T-cell (primary cell): Measurements from ENCODE around the gene OLIG1. TPM values are rescaled to one million over a fixed set of nuclear protein-coding genes. Genes with fewer than 3 reads are reported as not detected.

Experiments
- ATAC-seq, 4 experiments: fragments of 200-7000 bp in 3 of 4; fragments of 150-1000 bp in 1 of 4; cut with Tn5 transposase; replicated peaks in 1 of 4; 1 replicate in 3 of 4; 2 replicates in 1 of 4; pipeline ENCODE4 v1.10.0; 2021; ENCODE audit warnings: moderate library complexity in 3 of 4, mild to moderate bottlenecking in 2 of 4, moderate number of reproducible peaks in 1 of 4
- CTCF ChIA-PET, 2 donors: fragments of 300-600 bp; sonication (Branson Sonifier 250); formaldehyde crosslinking; loops; one replicate each; lab custom pipeline; 2022; ENCODE audit warnings: antibody characterized with exemption in 2 of 2; lab: Charles Lee
- POLR2A ChIA-PET, 2 donors: fragments of 300-600 bp; sonication (Branson Sonifier 250); formaldehyde crosslinking; loops; one replicate each; lab custom pipeline; 2022; ENCODE audit warnings: antibody characterized with exemption in 2 of 2; lab: Charles Lee
- DNase-seq, 35 experiments: peaks; one replicate each; pipeline versions ENCODE4 v3.0.0 to v3.0.0-alpha.2; 2013 to 2023
- H3K27ac ChIP-seq: one replicate; pipeline ENCODE4 v1.5.1; 2013; ENCODE audit warnings: low read length
- H3K27me3 ChIP-seq, 2 experiments: replicated peaks in 1 of 2; 1 replicate in 1 of 2; 2 replicates in 1 of 2; pipeline versions ENCODE4 v1.6.1 to v1.7.0; 2013; ENCODE audit warnings: low read length in 1 of 2, mixed read lengths in 1 of 2; ENCODE audit not compliant: control insufficient read depth in 2 of 2, insufficient read depth in 2 of 2; ENCODE audit errors: extremely low read depth in 1 of 2
- H3K36me3 ChIP-seq, 2 donors: 1 replicate in 1 of 2; 2 replicates in 1 of 2; pipeline versions ENCODE4 v1.6.1 to v1.7.0; 2013; ENCODE audit warnings: low read length in 1 of 2; ENCODE audit not compliant: control insufficient read depth in 2 of 2, insufficient read depth in 1 of 2; ENCODE audit errors: extremely low read depth in 1 of 2
- H3K4me1 ChIP-seq, 2 experiments: 1 replicate in 1 of 2; 2 replicates in 1 of 2; pipeline versions ENCODE4 v1.6.1 to v1.7.0; 2013; ENCODE audit warnings: low read length in 2 of 2, mixed read lengths in 1 of 2; ENCODE audit not compliant: insufficient read depth in 2 of 2, control insufficient read depth in 1 of 2; ENCODE audit errors: extremely low read depth in 1 of 2
- H3K4me3 ChIP-seq, 2 donors: 1 replicate in 1 of 2; 2 replicates in 1 of 2; pipeline versions ENCODE4 v1.5.1 to v1.7.0; 2013; ENCODE audit warnings: mild to moderate bottlenecking in 2 of 2, low read length in 1 of 2, moderate library complexity in 1 of 2; ENCODE audit not compliant: control insufficient read depth in 1 of 2; ENCODE audit errors: extremely low read depth in 1 of 2
- H3K9me3 ChIP-seq: 2 replicates; pipeline ENCODE4 v1.7.0; 2013
- H3K27ac Mint-ChIP-seq, 2 donors: one replicate each; pipeline ENCODE4 v1.8.0; 2020 to 2021; ENCODE audit warnings: mild to moderate bottlenecking in 2 of 2, mixed read lengths in 2 of 2
- H3K27me3 Mint-ChIP-seq, 2 donors: one replicate each; pipeline ENCODE4 v1.8.0; 2021 to 2022; ENCODE audit warnings: mixed read lengths in 2 of 2
- H3K36me3 Mint-ChIP-seq: one replicate; pipeline ENCODE4 v1.8.0; 2021; ENCODE audit warnings: mixed read lengths
- H3K4me1 Mint-ChIP-seq, 3 donors: one replicate each; pipeline ENCODE4 v1.8.0; 2020 to 2022; ENCODE audit warnings: mixed read lengths in 3 of 3, mild to moderate bottlenecking in 1 of 3
- H3K4me3 Mint-ChIP-seq, 3 donors: one replicate each; pipeline ENCODE4 v1.8.0; 2020 to 2022; ENCODE audit warnings: mild to moderate bottlenecking in 3 of 3, mixed read lengths in 3 of 3, moderate library complexity in 3 of 3
- H3K9me3 Mint-ChIP-seq, 3 donors: one replicate each; pipeline ENCODE4 v1.8.0; 2020 to 2022; ENCODE audit warnings: mixed read lengths in 3 of 3
- WGBS: methylation state at CpG from one replicate; pipeline ENCODE4 v1.1.5; 2013; ENCODE audit warnings: missing lambda C conversion rate; ENCODE audit not compliant: insufficient coverage; 5-methylcytosine and 5-hydroxymethylcytosine counted together
- total RNA-seq, 35 experiments: library from RNA in 6 of 35; stranded (reverse) in 6 of 35; fragments of 120-200 nt in 1 of 35; gene quantifications; one replicate each; pipeline versions ENCODE4 v1.2.1 to v1.2.4 and lab custom pipeline; 2013 to 2026

Gene OLIG1
- total RNA-seq, 5 donors from 2014 or later (not counting 1 experiment from before 2014, with no cell fraction given) = not detected

DNA sequence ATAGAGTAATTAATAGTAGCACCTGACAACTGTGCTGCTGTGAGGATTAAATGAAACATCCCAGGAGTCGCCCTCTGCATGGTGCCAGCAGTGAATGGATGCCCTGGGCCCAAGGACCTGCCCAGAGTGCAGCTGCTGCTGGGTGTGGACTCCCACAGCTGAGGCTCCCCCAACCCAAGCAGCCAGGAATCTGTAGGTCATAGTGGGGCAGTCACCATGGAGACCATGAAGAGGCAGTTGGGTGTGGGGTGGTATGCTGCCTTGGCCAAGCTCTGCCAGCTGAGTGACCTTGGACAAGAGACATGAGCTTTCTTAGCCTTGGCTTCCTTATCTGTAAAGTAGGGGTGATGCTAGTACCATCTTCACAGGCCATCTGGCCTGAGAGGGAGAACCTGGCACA lies 34.8 kb upstream of the OLIG1 start:
- Mint-ChIP-seq H3K27me3 (peaks cover 25 to 44% of the 10 kb centered on the region in 2 donors), H3K4me3 (no peak overlapping the region), H3K4me1 (peaks cover 7 to 10% (median 9%) of the 10 kb centered on the region in 3 donors), H3K27ac (no peak overlapping the region), H3K9me3 (no peaks in the 10 kb centered on the region), H3K36me3 (no peaks in the 10 kb centered on the region)
- Histone ChIP-seq H3K9me3 (no peaks in the 10 kb centered on the region), H3K27me3 (peaks cover 6 to 47% of the 10 kb centered on the region in 2 experiments), H3K36me3 (no peaks in the 10 kb centered on the region), H3K4me3 (no peak overlapping the region), H3K4me1 (peaks cover 0 to 11% of the 10 kb centered on the region in 2 experiments), H3K27ac (no peak overlapping the region)
- DNase-seq (no peak), ATAC-seq (no peak)
- POLR2A ChIA-PET = no interaction called here
- WGBS = 100% methylated on average over 1 of the region's 1 CpG
- CTCF ChIA-PET = no interaction called here

DNA sequence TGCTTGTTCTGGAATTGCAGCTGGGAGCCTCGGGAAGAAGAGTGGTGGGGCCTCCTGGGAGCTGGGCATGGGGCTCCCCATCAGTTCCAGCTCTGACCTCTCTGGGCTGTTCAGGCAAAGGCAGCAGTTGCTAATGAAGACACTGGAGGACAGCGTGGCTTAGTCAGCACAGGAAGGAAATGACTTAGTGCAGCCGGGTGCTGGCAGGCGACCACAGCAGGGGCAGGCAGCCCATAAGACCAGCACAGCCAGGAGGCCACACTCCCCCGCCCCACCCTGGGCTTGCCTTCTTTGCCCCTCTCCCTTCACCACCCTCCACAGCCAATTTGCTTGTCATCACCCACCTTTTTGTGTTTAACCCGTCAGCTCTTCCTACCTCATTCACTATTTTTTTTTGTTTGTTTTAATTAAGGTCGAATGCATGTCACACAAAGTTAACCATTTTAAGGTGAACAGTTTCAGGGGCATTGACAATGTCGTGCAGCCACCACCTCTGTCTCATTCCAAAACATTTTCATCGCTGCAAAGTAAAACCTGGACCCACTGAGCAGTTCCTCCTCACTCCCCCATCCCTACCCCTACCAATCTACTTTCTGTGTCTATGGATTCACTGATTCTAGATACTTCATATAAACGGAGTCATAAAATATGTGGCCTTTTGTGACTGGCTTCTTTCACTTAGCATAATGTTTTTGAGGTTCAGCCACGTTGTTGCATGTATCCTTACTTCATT lies 33.3 kb upstream of the OLIG1 start:
- 16% methylated on average over 5 of the region's 11 CpGs for WGBS
- H3K9me3 Mint-ChIP-seq = peaks cover 0 to 5% (median 0%) of the 10 kb centered on the region in 3 donors
- peaks cover 25 to 40% of the 10 kb centered on the region in 2 donors for H3K27me3 Mint-ChIP-seq
- H3K27ac Mint-ChIP-seq = peak overlapping the region in 1 of 2 donors; percentile 40
- H3K27me3 ChIP-seq = peaks cover 4 to 36% of the 10 kb centered on the region in 2 experiments
- ATAC-seq (peak in 3 of 4 experiments; percentile 52 to 86 (median 73)), DNase-seq (peak in 9 of 35 experiments; percentile 9 to 37 (median 22))
- H3K4me3 ChIP-seq = no peak overlapping the region
- H3K27ac ChIP-seq = no peak overlapping the region
- H3K9me3 ChIP-seq = no peaks in the 10 kb centered on the region
- no peaks in the 10 kb centered on the region for H3K36me3 ChIP-seq
- CTCF ChIA-PET = no interaction called here
- H3K36me3 Mint-ChIP-seq = no peaks in the 10 kb centered on the region
- POLR2A ChIA-PET = no interaction called here
- peaks cover 7 to 10% (median 9%) of the 10 kb centered on the region in 3 donors for H3K4me1 Mint-ChIP-seq
- no peak overlapping the region for H3K4me3 Mint-ChIP-seq
- peaks cover 0 to 11% of the 10 kb centered on the region in 2 experiments for H3K4me1 ChIP-seq

DNA sequence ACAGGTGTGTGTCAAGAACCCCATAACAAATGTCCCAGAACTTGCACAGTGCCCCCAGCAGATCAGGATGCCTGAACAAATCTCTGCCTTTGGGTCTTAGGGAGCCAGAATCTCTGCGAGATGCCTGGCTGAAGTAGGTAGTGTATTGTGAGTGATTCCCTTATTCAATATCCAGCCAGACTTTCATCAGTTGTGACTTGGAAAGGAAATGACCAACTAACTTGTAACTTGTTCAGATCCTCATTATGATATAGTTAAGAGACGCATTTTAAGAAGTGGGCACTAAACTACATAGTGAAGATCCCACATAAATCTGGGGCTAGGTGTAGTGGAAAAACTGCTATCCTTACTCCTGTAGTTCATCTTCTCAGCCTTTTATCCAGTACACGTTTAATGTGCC lies 32.4 kb upstream of the OLIG1 start:
- H3K4me1 Mint-ChIP-seq = peaks cover 7 to 10% (median 9%) of the 10 kb centered on the region in 3 donors
- H3K4me3 ChIP-seq = no peak overlapping the region
- H3K4me3 Mint-ChIP-seq = no peak overlapping the region
- no peak overlapping the region for H3K27ac ChIP-seq
- no CpG with 5 or more reads among the region's 3 CpGs for WGBS
- peaks cover 24 to 33% of the 10 kb centered on the region in 2 donors for H3K27me3 Mint-ChIP-seq
- POLR2A ChIA-PET = no interaction called here
- H3K27ac Mint-ChIP-seq = no peak overlapping the region
- DNase-seq (no peak), ATAC-seq (no peak)
- H3K36me3 Mint-ChIP-seq = no peaks in the 10 kb centered on the region
- CTCF ChIA-PET = interaction anchor here in 1 of 2 donors (0.8 kb wide), 1 partner anchor 467 kb away, joined by 3 read pairs; no protein-coding TSS in a partner anchor
- H3K9me3 Mint-ChIP-seq = peaks cover 0 to 5% (median 0%) of the 10 kb centered on the region in 3 donors
- H3K36me3 ChIP-seq = no peaks in the 10 kb centered on the region
- peaks cover 0 to 32% of the 10 kb centered on the region in 2 experiments for H3K27me3 ChIP-seq
- H3K9me3 ChIP-seq = no peaks in the 10 kb centered on the region
- H3K4me1 ChIP-seq = peaks cover 0 to 11% of the 10 kb centered on the region in 2 experiments

DNA sequence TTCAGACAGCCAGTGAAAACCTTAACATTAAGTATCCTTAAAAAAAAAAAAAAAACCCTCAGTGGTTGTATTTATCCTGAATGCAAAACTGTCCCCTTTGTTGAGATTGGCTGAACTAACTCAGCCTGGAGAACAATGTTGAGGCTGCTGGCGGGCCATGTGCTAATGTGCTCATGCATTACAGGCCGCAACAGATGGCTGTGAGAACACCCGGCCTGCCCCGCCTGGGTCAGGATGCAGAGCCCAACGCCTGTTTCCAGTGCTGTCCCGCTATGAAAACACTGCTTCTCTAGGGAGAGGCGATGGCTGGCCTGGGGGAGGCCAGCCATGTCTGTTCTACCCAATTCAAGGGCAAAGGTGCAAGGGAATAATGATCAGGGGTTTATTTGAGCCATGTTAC lies 30.4 kb upstream of the OLIG1 start:
- Mint-ChIP-seq H3K27ac (no peak overlapping the region), H3K9me3 (peaks cover 0 to 5% (median 0%) of the 10 kb centered on the region in 3 donors), H3K4me3 (no peak overlapping the region), H3K4me1 (peaks cover 7 to 10% (median 9%) of the 10 kb centered on the region in 3 donors), H3K36me3 (no peaks in the 10 kb centered on the region), H3K27me3 (peaks cover 31 to 33% of the 10 kb centered on the region in 2 donors)
- ATAC-seq (no peak), DNase-seq (no peak)
- Histone ChIP-seq H3K4me3 (no peak overlapping the region), H3K4me1 (peaks cover 0 to 11% of the 10 kb centered on the region in 2 experiments), H3K9me3 (no peaks in the 10 kb centered on the region), H3K27me3 (peaks cover 0 to 14% of the 10 kb centered on the region in 2 experiments), H3K36me3 (no peaks in the 10 kb centered on the region), H3K27ac (no peak overlapping the region)
- CTCF ChIA-PET = no interaction called here
- WGBS = 97% methylated on average over 7 of the region's 7 CpGs
- POLR2A ChIA-PET = no interaction called here

DNA sequence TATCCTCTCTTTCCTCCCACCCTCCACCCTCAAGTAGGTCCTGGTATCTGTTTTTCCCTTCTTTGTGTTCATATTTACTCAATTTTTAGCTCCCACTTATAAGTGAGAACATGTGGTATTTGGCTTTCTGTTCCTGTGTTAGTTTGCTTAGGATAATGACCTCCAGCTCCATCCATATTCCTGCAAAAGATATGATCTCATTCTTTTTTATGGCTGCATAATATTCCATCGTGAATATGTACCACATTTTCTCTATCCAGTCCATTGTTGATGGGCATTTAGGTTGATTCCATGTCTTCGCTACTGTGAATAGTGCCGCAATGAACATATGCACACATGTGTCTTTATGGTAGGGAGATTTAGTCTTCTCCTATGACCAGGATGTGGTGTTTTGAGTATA lies 29.7 kb upstream of the OLIG1 start:
- ChIA-PET CTCF (no interaction called here), POLR2A (no interaction called here)
- H3K27me3 Mint-ChIP-seq = peaks cover 30 to 33% of the 10 kb centered on the region in 2 donors
- H3K27me3 ChIP-seq = peaks cover 0 to 11% of the 10 kb centered on the region in 2 experiments
- no peaks in the 10 kb centered on the region for H3K36me3 ChIP-seq
- H3K9me3 Mint-ChIP-seq = peaks cover 0 to 5% (median 0%) of the 10 kb centered on the region in 3 donors
- no peak overlapping the region for H3K27ac Mint-ChIP-seq
- no peaks in the 10 kb centered on the region for H3K36me3 Mint-ChIP-seq
- H3K4me1 ChIP-seq = peaks cover 0 to 11% of the 10 kb centered on the region in 2 experiments
- H3K4me1 Mint-ChIP-seq = peaks cover 7 to 10% (median 9%) of the 10 kb centered on the region in 3 donors
- H3K4me3 Mint-ChIP-seq = no peak overlapping the region
- no peak overlapping the region for H3K27ac ChIP-seq
- no CpG with 5 or more reads among the region's 3 CpGs for WGBS
- ATAC-seq (no peak), DNase-seq (no peak)
- H3K4me3 ChIP-seq = no peak overlapping the region
- H3K9me3 ChIP-seq = no peaks in the 10 kb centered on the region

DNA sequence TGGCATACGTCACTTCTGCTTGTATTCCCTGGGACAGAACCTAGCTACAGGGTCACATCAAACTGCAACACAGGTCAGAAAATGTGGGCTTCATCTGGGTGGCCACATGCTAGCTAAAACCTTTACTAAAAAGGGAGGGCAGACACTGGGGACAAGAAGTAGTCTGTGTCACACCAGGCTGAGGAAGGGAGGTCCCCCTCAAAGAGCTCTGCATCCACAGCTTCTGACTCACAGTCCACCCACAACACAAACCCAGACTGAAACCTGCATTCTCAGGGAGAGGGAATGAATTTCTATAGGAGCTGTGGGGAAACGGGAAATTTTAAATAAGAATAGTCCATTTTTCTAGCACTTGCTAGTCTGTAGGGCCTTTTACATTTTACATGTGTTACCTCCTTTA lies 28.0 kb upstream of the OLIG1 start:
- no CpG with 5 or more reads among the region's 2 CpGs for WGBS
- no peak overlapping the region for H3K4me3 ChIP-seq
- no peaks in the 10 kb centered on the region for H3K9me3 ChIP-seq
- Mint-ChIP-seq H3K4me1 (peaks cover 0 to 2% (median 0%) of the 10 kb centered on the region in 3 donors), H3K36me3 (no peaks in the 10 kb centered on the region), H3K4me3 (no peak overlapping the region), H3K27ac (no peak overlapping the region), H3K27me3 (peaks cover 34 to 44% of the 10 kb centered on the region in 2 donors), H3K9me3 (peaks cover 0 to 5% (median 0%) of the 10 kb centered on the region in 3 donors)
- DNase-seq = no peak
- ChIA-PET POLR2A (no interaction called here), CTCF (no interaction called here)
- no peak for ATAC-seq
- no peaks in the 10 kb centered on the region for H3K4me1 ChIP-seq
- H3K27ac ChIP-seq = no peak overlapping the region
- no peaks in the 10 kb centered on the region for H3K36me3 ChIP-seq
- H3K27me3 ChIP-seq = peaks cover 0 to 9% of the 10 kb centered on the region in 2 experiments
